Measurements from ENCODE around the gene KRTAP5-2.

KRTAP5-2 gene

DNA sequence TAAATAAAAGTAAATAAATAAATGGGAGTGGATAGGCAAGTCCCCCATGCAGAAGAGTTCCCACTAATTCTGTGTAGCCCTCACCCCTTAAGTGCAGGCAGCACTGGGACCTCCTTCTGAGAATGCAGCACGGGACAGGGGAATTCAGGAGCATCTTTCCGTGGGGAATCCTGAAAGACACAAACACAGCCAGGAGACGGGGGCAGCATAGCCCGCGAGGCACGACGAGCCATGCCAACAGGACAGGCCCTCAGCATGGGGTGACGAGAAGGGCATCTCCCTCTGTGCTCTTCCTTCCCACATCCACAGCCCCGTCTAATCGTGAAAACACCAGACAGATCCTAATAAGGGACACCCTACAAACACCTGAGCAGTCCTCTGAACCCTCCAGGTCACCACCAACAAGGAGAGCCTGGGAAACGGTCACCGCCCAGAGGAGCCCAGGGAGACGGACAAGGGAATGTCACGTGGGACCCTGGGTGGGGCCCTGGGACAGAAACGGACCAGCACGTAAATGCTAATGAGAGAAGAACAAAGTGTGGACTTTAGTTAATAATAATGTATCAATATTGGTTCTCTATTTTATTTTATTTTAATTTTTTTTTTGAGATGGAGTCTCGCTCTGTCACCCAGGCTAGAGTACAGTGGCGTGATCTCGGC lies 38.3 kb upstream of the KRTAP5-2 start:
- Histone ChIP-seq H3K4me3 (ENCODE audit: low read depth, low read length) (no peak overlapping the region), H3K36me3 (no peaks in the 10 kb centered on the region), H3K4me1 (peaks cover 7% of the 10 kb centered on the region), H3K27me3 (no peaks in the 10 kb centered on the region), H3K9me3 (no peaks in the 10 kb centered on the region)
- DNase-seq = no peak
- no peak for TF ChIP-seq CTCF (IDR thresholded peaks at IDR 0.05; ENCODE audit: low read depth, low read length)

GRCh38 chr11:1633864-1634263 lies 35.8 kb upstream of the KRTAP5-2 start:
- no peak for TF ChIP-seq CTCF (IDR thresholded peaks at IDR 0.05; ENCODE audit: low read depth, low read length)
- no peaks in the 10 kb centered on the region for H3K27me3 ChIP-seq

GRCh38 chr11:1632053-1632714 lies 34.1 kb upstream of the KRTAP5-2 start:
- Histone ChIP-seq H3K9me3 (no peaks in the 10 kb centered on the region), H3K36me3 (no peaks in the 10 kb centered on the region), H3K4me3 (ENCODE audit: low read depth, low read length) (no peak overlapping the region), H3K27me3 (no peaks in the 10 kb centered on the region), H3K4me1 (peaks cover 3% of the 10 kb centered on the region; the same call in 1 of the 2 replicates)
- no peak for DNase-seq
- TF ChIP-seq CTCF (IDR thresholded peaks at IDR 0.05; ENCODE audit: low read depth, low read length) = no peak

More at GRCh38 chr11:1633864-1634263, 35.8 kb upstream of the KRTAP5-2 start:
- no peaks in the 10 kb centered on the region for H3K9me3 ChIP-seq
- H3K36me3 ChIP-seq = no peaks in the 10 kb centered on the region
- DNase-seq = no peak
- no peak overlapping the region for H3K4me3 ChIP-seq (ENCODE audit: low read depth, low read length)
- H3K4me1 ChIP-seq = peaks cover 7% of the 10 kb centered on the region

- peaks cover 3% of the 10 kb centered on the region; the same call in 1 of the 2 replicates for H3K4me1 ChIP-seq
- no peaks in the 10 kb centered on the region for H3K9me3 ChIP-seq
- H3K36me3 ChIP-seq = no peaks in the 10 kb centered on the region
- no peak for DNase-seq
- no peak overlapping the region for H3K4me3 ChIP-seq (ENCODE audit: low read depth, low read length)
- H3K27me3 ChIP-seq = no peaks in the 10 kb centered on the region
- TF ChIP-seq CTCF (IDR thresholded peaks at IDR 0.05; ENCODE audit: low read depth, low read length) = no peak
Measured at GRCh38 chr11:1631066-1631568, 33.0 kb upstream of the KRTAP5-2 start.

DNA sequence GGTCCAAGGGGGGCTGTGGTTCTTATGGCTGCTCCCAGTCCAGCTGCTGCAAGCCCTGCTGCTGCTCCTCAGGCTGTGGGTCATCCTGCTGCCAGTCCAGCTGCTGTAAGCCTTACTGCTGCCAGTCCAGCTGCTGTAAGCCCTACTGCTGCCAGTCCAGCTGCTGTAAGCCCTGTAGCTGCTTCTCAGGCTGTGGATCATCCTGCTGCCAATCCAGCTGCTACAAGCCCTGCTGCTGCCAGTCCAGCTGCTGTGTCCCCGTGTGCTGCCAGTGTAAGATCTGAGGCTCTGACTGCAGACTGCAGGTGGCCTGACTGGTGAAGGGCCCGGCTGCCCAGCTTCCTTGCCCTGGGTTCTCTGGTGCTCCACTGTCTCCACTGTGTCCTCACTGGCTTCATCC lies 32.2 kb upstream of the KRTAP5-2 start:
- Histone ChIP-seq H3K9me3 (no peaks in the 10 kb centered on the region), H3K36me3 (no peaks in the 10 kb centered on the region), H3K27me3 (no peaks in the 10 kb centered on the region), H3K4me1 (peaks cover 3% of the 10 kb centered on the region; the same call in 1 of the 2 replicates), H3K4me3 (ENCODE audit: low read depth, low read length) (no peak overlapping the region)
- no peak for DNase-seq
- TF ChIP-seq CTCF (IDR thresholded peaks at IDR 0.05; ENCODE audit: low read depth, low read length) = no peak
